ENCODE measurements around the gene PIP5K1A.

PIP5K1A gene

GRCh38 chr1:151294742-151295462 is 96.5 kb downstream of the PIP5K1A start:
- TF ChIP-seq TCF12 (IDR thresholded peaks at IDR 0.05; ENCODE audit: low read depth) (no peak), TEAD4 (IDR thresholded peaks at IDR 0.05) (no peak), TAF1 (IDR thresholded peaks at IDR 0.05; ENCODE audit: low read depth) (no peak), CREB1 (IDR thresholded peaks at IDR 0.05; ENCODE audit: low read depth) (no peak), EP300 (IDR thresholded peaks at IDR 0.05; ENCODE audit: borderline replicate concordance) (no peak), ZBTB7A (IDR thresholded peaks at IDR 0.05; ENCODE audit: low read depth) (no peak), NFIC (IDR thresholded peaks at IDR 0.05) (no peak), CEBPB (IDR thresholded peaks at IDR 0.05) (no peak), REST (IDR thresholded peaks at IDR 0.05; ENCODE audit: low read depth) (no peak), FOXM1 (IDR thresholded peaks at IDR 0.05; ENCODE audit: borderline replicate concordance, low read depth) (no peak), RAD21 (IDR thresholded peaks at IDR 0.05; ENCODE audit: low read depth) (no peak), EGR1 (IDR thresholded peaks at IDR 0.05) (no peak)
- TF ChIP-seq, protein P1, sequence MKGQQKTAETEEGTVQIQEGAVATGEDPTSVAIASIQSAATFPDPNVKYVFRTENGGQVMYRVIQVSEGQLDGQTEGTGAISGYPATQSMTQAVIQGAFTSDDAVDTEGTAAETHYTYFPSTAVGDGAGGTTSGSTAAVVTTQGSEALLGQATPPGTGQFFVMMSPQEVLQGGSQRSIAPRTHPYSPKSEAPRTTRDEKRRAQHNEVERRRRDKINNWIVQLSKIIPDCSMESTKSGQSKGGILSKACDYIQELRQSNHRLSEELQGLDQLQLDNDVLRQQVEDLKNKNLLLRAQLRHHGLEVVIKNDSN (IDR thresholded peaks at IDR 0.05), result no peak
- TF ChIP-seq, protein P2, sequence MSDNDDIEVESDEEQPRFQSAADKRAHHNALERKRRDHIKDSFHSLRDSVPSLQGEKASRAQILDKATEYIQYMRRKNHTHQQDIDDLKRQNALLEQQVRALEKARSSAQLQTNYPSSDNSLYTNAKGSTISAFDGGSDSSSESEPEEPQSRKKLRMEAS (IDR thresholded peaks at IDR 0.05), result no peak
